Naive B cell (primary cell): ENCODE measurements around the gene ASB13. TPM values are rescaled to one million over a fixed set of nuclear protein-coding genes. Genes with fewer than 3 reads are reported as not detected.

Experiments used
- ATAC-seq, 2 donors: fragments of 150-1000 bp; cut with Tn5 transposase; 2 replicates each; pipeline ENCODE4 v1.10.0; 2021; ENCODE audit warnings: low read depth in 2 of 2, mild to moderate bottlenecking in 2 of 2, moderate library complexity in 2 of 2
- DNase-seq: peaks from one replicate; pipeline ENCODE4 v3.0.0; 2022
- H3K27ac Mint-ChIP-seq, 6 donors: one replicate each; pipeline ENCODE4 v1.8.0; 2020 to 2022; ENCODE audit warnings: mild to moderate bottlenecking in 6 of 6, mixed read lengths in 6 of 6, moderate library complexity in 5 of 6, inconsistent platforms in 2 of 6
- H3K27me3 Mint-ChIP-seq, 3 donors: one replicate each; pipeline ENCODE4 v1.8.0; 2021 to 2022; ENCODE audit warnings: mixed read lengths in 3 of 3, mild to moderate bottlenecking in 1 of 3
- H3K36me3 Mint-ChIP-seq, 2 donors: one replicate each; pipeline ENCODE4 v1.8.0; 2020 to 2022; ENCODE audit warnings: mixed read lengths in 2 of 2, inconsistent platforms in 1 of 2, mild to moderate bottlenecking in 1 of 2
- H3K4me1 Mint-ChIP-seq, 3 donors: one replicate each; pipeline ENCODE4 v1.8.0; 2020 to 2022; ENCODE audit warnings: mixed read lengths in 3 of 3, inconsistent platforms in 1 of 3, mild to moderate bottlenecking in 1 of 3, moderate library complexity in 1 of 3
- H3K4me3 Mint-ChIP-seq, 8 donors: one replicate each; pipeline ENCODE4 v1.8.0; 2020 to 2022; ENCODE audit warnings: mild to moderate bottlenecking in 8 of 8, mixed read lengths in 8 of 8, moderate library complexity in 8 of 8, inconsistent platforms in 2 of 8
- H3K9me3 Mint-ChIP-seq, 7 donors: one replicate each; pipeline ENCODE4 v1.8.0; 2020 to 2022; ENCODE audit warnings: mixed read lengths in 7 of 7, mild to moderate bottlenecking in 5 of 7, inconsistent platforms in 2 of 7, moderate library complexity in 1 of 7
- polyA plus RNA-seq, 6 donors: library from polyadenylated mRNA; unstranded; fragments of 300-500 nt; fragmentation: Illumina TruSeq; gene quantifications; one replicate each; pipeline ENCODE4 v1.2.3, GENCODE V29; 2021; ENCODE audit warnings: low read depth in 6 of 6

Gene ASB13
- polyA plus RNA-seq, 6 donors from 2014 or later, result 5.4 to 15.0 (median 7.7) TPM

GRCh38 chr10:5650664-5651387 is 15.6 kb downstream of the ASB13 start:
- Mint-ChIP-seq H3K4me3 (no peak overlapping the region), H3K36me3 (peaks cover 0 to 8% of the 10 kb centered on the region in 2 donors), H3K9me3 (no peaks in the 10 kb centered on the region), H3K27ac (no peak overlapping the region), H3K4me1 (peaks cover 17 to 33% (median 22%) of the 10 kb centered on the region in 3 donors), H3K27me3 (no peaks in the 10 kb centered on the region)
- no peak for DNase-seq
- ATAC-seq, result no peak

GRCh38 chr10:5649746-5650145 is 16.6 kb downstream of the ASB13 start:
- H3K4me3 Mint-ChIP-seq, result no peak overlapping the region
- DNase-seq (no peak), ATAC-seq (no peak)
- H3K36me3 Mint-ChIP-seq, result peaks cover 0 to 8% of the 10 kb centered on the region in 2 donors
- peak overlapping the region in 1 of 6 donors; percentile 17 for H3K27ac Mint-ChIP-seq
- H3K9me3 Mint-ChIP-seq, result no peaks in the 10 kb centered on the region
- peaks cover 27 to 35% (median 28%) of the 10 kb centered on the region in 3 donors for H3K4me1 Mint-ChIP-seq
- H3K27me3 Mint-ChIP-seq, result no peaks in the 10 kb centered on the region

- Mint-ChIP-seq H3K4me1 (peaks cover 31 to 35% (median 32%) of the 10 kb centered on the region in 3 donors), H3K27ac (peak overlapping the region in 1 of 6 donors; percentile 73), H3K4me3 (peak overlapping the region in 1 of 8 donors; percentile 47), H3K36me3 (peaks cover under 1 to 8% of the 10 kb centered on the region in 2 donors), H3K27me3 (no peaks in the 10 kb centered on the region), H3K9me3 (no peaks in the 10 kb centered on the region)
- no peak for DNase-seq
- ATAC-seq, result no peak
Measured at GRCh38 chr10:5648494-5649457, 17.6 kb downstream of the ASB13 start.

- Mint-ChIP-seq H3K4me3 (no peak overlapping the region), H3K36me3 (peaks cover 6 to 8% of the 10 kb centered on the region in 2 donors), H3K9me3 (no peaks in the 10 kb centered on the region), H3K27ac (peak overlapping the region; percentile 12 to 96 (median 74)), H3K27me3 (no peaks in the 10 kb centered on the region), H3K4me1 (peaks cover 32 to 36% (median 33%) of the 10 kb centered on the region in 3 donors)
- ATAC-seq, result no peak
- DNase-seq, result no peak
Measured at GRCh38 chr10:5647507-5648240, 18.7 kb downstream of the ASB13 start.

- no peaks in the 10 kb centered on the region for H3K9me3 Mint-ChIP-seq
- H3K4me3 Mint-ChIP-seq, result peak overlapping the region in 6 of 8 donors; percentile 27 to 88 (median 74)
- peaks cover 27 to 41% (median 33%) of the 10 kb centered on the region in 3 donors for H3K4me1 Mint-ChIP-seq
- DNase-seq, result no peak
- H3K27ac Mint-ChIP-seq, result peak overlapping the region in 5 of 6 donors; percentile 14 to 90 (median 66)
- ATAC-seq, result peak; percentile 26 to 32
- H3K36me3 Mint-ChIP-seq, result peaks cover 6 to 8% of the 10 kb centered on the region in 2 donors
- H3K27me3 Mint-ChIP-seq, result no peaks in the 10 kb centered on the region
Measured at GRCh38 chr10:5645944-5646617, 20.3 kb downstream of the ASB13 start.

GRCh38 chr10:5645375-5645774 is 21.0 kb downstream of the ASB13 start:
- Mint-ChIP-seq H3K4me1 (peaks cover 26 to 41% (median 33%) of the 10 kb centered on the region in 3 donors), H3K27ac (peak overlapping the region in 5 of 6 donors; percentile 47 to 90 (median 86)), H3K36me3 (peaks cover 6 to 7% of the 10 kb centered on the region in 2 donors), H3K9me3 (no peaks in the 10 kb centered on the region), H3K4me3 (peak overlapping the region in 7 of 8 donors; percentile 27 to 88 (median 67)), H3K27me3 (no peaks in the 10 kb centered on the region)
- DNase-seq (peak; percentile 63), ATAC-seq (peak; percentile 98 to 99)

GRCh38 chr10:5644930-5645329 is 21.5 kb downstream of the ASB13 start:
- peak overlapping the region in 7 of 8 donors; percentile 25 to 86 (median 61) for H3K4me3 Mint-ChIP-seq
- ATAC-seq (no peak), DNase-seq (no peak)
- peaks cover 3 to 6% of the 10 kb centered on the region in 2 donors for H3K36me3 Mint-ChIP-seq
- H3K27ac Mint-ChIP-seq, result peak overlapping the region in 4 of 6 donors; percentile 20 to 90 (median 55)
- no peaks in the 10 kb centered on the region for H3K27me3 Mint-ChIP-seq
- H3K4me1 Mint-ChIP-seq, result peaks cover 26 to 41% (median 29%) of the 10 kb centered on the region in 3 donors
- H3K9me3 Mint-ChIP-seq, result no peaks in the 10 kb centered on the region

GRCh38 chr10:5643346-5644067 is 22.9 kb downstream of the ASB13 start:
- Mint-ChIP-seq H3K4me3 (peak overlapping the region in 1 of 8 donors; percentile 3), H3K9me3 (no peaks in the 10 kb centered on the region), H3K36me3 (peaks cover 0 to 6% of the 10 kb centered on the region in 2 donors), H3K27ac (no peak overlapping the region), H3K4me1 (peaks cover 26 to 41% (median 28%) of the 10 kb centered on the region in 3 donors), H3K27me3 (no peaks in the 10 kb centered on the region)
- ATAC-seq (no peak), DNase-seq (no peak)

- Mint-ChIP-seq H3K4me3 (no peak overlapping the region), H3K36me3 (peaks cover 0 to 6% of the 10 kb centered on the region in 2 donors), H3K27ac (peak overlapping the region in 1 of 6 donors; percentile 29), H3K9me3 (no peaks in the 10 kb centered on the region), H3K4me1 (peaks cover 21 to 30% (median 22%) of the 10 kb centered on the region in 3 donors), H3K27me3 (no peaks in the 10 kb centered on the region)
- ATAC-seq (no peak), DNase-seq (no peak)
Measured at GRCh38 chr10:5641501-5641900, 24.9 kb downstream of the ASB13 start.

GRCh38 chr10:5640501-5640900 is 25.9 kb downstream of the ASB13 start:
- no peak for ATAC-seq
- Mint-ChIP-seq H3K9me3 (no peaks in the 10 kb centered on the region), H3K36me3 (peaks cover 0 to 6% of the 10 kb centered on the region in 2 donors), H3K27me3 (no peaks in the 10 kb centered on the region), H3K27ac (no peak overlapping the region), H3K4me1 (peaks cover 12 to 20% (median 13%) of the 10 kb centered on the region in 3 donors), H3K4me3 (no peak overlapping the region)
- no peak for DNase-seq

GRCh38 chr10:5640036-5640435 is 26.4 kb downstream of the ASB13 start:
- ATAC-seq (no peak), DNase-seq (no peak)
- peaks cover 7 to 16% (median 10%) of the 10 kb centered on the region in 3 donors for H3K4me1 Mint-ChIP-seq
- H3K36me3 Mint-ChIP-seq, result peaks cover 0 to 6% of the 10 kb centered on the region in 2 donors
- H3K9me3 Mint-ChIP-seq, result no peaks in the 10 kb centered on the region
- H3K4me3 Mint-ChIP-seq, result no peak overlapping the region
- H3K27me3 Mint-ChIP-seq, result no peaks in the 10 kb centered on the region
- H3K27ac Mint-ChIP-seq, result no peak overlapping the region

- H3K4me3 Mint-ChIP-seq, result no peak overlapping the region
- peaks cover 0 to 6% of the 10 kb centered on the region in 2 donors for H3K36me3 Mint-ChIP-seq
- no peak for DNase-seq
- ATAC-seq, result no peak
- peaks cover 0 to 8% (median 5%) of the 10 kb centered on the region in 3 donors for H3K4me1 Mint-ChIP-seq
- no peaks in the 10 kb centered on the region for H3K9me3 Mint-ChIP-seq
- no peak overlapping the region for H3K27ac Mint-ChIP-seq
- H3K27me3 Mint-ChIP-seq, result no peaks in the 10 kb centered on the region
Measured at GRCh38 chr10:5639066-5639465, 27.3 kb downstream of the ASB13 start.
